ENCODE results near the gene AKAP10.
"Not testable (repeated sequence)": the region's sequence is repeated elsewhere in the genome, so short reads cannot be mapped to it uniquely, and the experiment has no call there.

Gene AKAP10, protein sequence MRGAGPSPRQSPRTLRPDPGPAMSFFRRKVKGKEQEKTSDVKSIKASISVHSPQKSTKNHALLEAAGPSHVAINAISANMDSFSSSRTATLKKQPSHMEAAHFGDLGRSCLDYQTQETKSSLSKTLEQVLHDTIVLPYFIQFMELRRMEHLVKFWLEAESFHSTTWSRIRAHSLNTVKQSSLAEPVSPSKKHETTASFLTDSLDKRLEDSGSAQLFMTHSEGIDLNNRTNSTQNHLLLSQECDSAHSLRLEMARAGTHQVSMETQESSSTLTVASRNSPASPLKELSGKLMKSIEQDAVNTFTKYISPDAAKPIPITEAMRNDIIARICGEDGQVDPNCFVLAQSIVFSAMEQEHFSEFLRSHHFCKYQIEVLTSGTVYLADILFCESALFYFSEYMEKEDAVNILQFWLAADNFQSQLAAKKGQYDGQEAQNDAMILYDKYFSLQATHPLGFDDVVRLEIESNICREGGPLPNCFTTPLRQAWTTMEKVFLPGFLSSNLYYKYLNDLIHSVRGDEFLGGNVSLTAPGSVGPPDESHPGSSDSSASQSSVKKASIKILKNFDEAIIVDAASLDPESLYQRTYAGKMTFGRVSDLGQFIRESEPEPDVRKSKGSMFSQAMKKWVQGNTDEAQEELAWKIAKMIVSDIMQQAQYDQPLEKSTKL
- total RNA-seq = 64.1 to 77.6 reads per million in 2 experiments

DNA sequence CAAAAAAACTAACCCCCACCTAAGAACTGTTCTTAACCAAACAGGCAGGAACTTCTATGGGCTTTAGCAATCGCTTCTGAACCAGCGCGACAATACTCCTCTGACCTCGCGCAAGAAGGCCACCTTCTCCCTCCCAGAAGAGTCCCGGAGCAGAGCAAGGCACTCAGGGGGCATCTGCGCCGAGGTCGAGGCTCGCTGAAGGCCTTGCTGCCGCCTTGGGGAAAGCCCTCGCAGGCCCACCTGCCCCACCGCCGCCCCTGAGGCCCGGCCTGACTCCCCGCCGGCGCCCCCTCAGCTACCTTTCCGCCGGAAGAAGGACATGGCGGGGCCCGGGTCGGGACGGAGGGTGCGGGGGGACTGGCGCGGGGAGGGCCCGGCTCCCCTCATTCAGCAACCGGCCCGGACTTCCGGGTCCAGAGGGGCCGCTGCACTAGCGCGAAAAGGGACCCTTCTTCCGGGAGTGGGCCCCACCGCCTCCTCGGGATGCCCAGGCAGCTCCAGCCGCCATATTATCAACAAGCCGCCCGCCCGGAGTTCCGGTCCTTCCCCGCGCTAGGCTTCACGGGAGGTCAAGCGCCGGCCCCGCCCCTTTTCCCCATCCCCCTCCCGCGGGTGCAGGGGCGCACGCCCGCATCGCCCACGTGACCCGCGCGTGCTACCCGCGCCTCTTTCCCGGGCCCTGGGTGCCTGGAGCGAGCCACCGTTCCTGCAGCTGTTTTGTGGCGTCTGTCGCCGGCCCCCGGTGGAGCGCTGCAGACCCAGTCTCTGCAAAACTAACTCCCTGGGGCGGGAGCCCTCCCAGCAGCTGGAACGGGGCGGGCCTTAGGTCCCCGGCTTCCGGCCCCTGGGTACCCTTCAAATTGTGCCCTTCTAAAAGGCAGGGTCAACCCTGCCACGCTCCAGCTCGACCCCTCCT is at the start of gene AKAP10:
Gene AKAP10 (minus strand): TSS at position 536 of the 916 bp plus-strand sequence. CDS start 149 bp downstream, at position 387.
- peak; percentile 87 for DNase-seq (ENCODE audit: low read depth)

DNA sequence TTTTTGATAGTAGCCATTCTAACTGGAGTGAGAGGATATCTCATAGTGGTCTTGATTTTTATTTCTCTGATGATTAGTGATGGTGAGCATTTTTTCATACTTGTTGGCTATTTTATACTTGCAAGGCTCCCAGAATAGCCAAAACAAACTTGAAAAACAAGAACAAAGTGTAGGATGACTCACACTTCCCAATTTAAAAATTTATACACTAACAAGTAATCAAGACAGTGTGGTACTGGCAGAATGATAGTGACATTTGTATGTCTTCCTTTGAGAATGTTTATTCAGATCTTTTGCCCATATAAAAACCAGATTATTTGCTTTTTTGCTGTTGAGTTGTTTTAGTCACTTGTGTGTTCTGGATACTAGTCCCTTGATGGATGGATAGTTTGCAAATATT is 49.3 kb upstream of the AKAP10 start:
- DNase-seq (ENCODE audit: low read depth) = no peak

DNA sequence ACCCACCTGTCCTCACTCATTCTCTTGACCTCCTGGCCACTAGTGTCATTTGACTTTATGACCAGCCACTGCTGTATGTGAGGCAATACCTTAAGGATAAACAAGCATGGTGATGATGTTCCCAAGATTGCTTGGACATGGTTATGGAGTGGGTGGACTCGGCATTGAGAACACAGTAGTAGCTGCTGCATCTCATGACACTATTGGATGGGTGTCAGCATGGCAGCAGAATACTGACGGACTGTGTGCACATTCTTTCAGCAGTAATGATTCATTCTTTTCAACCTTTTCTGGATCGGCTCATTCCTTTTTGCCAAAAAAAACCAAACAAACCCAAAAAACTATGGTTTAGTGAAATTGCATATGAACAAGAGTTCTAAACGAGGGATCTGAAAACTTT is 45.1 kb upstream of the AKAP10 start:
- DNase-seq (ENCODE audit: low read depth) = no peak

GRCh38 chr17:20016475-20016992 is 38.9 kb upstream of the AKAP10 start:
- DNase-seq (ENCODE audit: low read depth) = not testable (repeated sequence)

DNA sequence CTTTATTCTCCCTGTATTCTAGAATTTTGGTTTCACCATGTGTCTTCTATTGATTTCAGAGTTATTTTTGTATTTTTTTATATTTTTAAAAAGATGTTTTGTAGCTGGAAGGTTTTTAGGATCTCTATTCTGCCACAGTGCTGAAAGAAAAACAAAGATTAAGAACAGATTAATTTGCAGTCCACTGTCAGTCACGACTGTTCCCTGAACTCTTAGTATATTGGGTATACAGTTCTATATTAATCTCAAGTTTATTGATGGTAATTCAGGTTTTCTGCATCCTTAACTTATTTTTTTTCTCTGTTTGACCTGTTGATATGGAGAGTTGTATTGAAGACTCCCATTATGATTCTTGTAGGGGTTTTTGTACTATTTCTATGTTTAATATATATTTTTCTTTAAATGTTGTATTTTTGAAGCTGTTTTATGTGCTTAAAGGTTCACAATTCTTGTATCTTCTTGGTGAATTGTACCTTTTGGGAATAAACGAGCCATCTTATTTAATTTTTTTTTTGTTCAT is 34.4 kb upstream of the AKAP10 start:
- DNase-seq (ENCODE audit: low read depth) = no peak

DNA sequence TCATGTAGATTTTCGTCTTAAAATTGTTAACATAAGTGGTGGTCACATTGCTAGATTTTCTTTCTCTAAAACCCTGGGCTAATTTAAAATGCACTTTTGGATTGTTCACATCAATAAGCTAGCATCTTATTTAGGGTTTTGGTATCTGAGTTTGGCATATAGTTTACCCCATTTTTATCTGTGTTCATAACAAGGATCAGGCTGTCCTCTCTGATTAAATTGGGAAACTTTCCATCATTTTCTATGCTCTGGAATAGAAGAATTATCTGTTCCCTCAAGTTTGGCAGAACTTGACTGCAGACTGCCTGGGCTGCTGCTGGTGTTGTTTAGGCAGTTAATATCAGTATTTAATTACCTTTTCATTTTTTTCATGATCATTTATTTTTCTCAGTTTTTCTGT is 33.3 kb upstream of the AKAP10 start:
- DNase-seq (ENCODE audit: low read depth) = no peak

DNA sequence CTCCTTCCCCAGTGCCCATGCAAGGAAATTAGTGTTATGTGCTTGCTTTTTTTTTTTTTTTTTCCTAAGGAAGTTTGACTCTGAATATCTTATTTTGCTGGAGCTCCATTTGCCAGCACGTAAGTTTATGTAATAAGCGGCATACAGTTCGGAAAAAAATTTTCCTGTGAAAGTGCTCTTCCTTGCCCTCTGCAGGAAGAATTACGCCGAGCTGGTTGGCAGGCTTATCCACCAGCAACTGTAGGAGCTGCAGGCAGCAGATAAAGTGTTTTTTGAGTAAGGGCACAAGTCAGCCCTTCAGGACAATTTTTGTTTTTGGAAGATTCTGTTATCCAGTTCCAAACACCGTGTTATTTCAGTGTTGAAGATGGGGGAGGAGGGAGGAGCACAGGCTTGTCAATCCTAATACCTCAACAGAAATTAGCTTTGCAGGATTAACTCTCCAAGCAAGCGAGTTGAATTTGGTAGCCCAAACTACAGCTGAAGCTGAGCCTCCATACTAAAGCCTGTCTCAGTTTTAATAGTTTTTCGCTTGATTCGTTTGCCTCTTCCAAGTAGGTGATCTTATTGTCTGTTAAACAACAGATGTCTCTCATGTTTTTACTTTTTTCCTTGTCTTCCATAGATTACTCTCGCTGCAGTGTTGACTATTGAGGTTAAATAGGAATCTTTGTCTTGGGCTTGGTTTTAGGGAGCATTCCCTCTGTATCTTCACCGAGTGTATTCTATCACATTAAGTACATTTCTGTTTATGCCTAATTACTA is 32.7 kb upstream of the AKAP10 start:
- DNase-seq (ENCODE audit: low read depth) = peak; percentile 8

- DNase-seq (ENCODE audit: low read depth) = peak; percentile 69
Observed at GRCh38 chr17:20009302-20010098, 31.9 kb upstream of the AKAP10 start, which contains the start of gene SPECC1. Gene SPECC1, plus strand, starts transcription at chr17:20009359. Its CDS starts 87,293 bp downstream, at chr17:20096652.

- DNase-seq (ENCODE audit: low read depth) = no peak
Observed at GRCh38 chr17:20009052-20009301, 31.3 kb upstream of the AKAP10 start.

GRCh38 chr17:20008242-20009051 is 30.8 kb upstream of the AKAP10 start:
- DNase-seq (ENCODE audit: low read depth) = no peak

DNA sequence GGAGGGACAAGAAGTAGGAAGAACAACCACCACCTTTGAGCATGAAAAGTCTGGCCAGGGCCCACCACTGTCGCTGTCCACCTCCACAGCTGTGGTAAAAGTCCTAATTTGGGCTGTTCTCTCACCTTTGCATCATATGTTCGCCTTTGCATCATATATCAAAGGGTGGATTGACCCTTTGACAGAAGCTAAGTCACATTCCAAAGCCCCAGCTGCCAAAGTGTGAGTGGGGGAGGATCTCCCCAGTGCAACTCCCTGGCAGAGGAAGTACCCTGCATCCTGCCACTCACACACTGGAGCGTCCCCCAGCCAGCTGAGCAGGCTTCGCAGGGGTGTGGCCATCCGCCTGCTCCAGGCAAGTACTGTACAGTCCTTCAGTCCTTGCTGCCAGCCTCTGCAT is 18.9 kb upstream of the AKAP10 start:
- no peak for DNase-seq (ENCODE audit: low read depth)

DNA sequence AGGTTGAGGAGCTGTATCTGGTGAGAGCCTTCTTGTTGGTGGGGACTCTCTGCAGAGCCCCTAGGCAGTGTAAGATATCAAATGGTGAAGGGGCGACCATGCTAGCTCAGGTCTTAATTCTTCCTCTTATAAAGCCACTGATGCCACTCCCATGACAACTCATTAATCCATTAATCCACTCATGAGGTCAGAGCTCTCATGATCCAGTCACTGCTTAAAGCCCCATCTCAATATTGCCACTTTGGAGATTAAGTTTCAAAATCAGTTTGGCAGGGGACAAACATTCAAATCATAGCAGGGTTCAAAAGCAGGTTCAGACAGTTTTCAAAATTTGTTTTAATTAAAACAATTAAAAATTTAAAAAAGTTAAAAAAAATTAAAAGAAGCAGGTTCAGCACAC is 18.5 kb upstream of the AKAP10 start:
- no peak for DNase-seq (ENCODE audit: low read depth)

DNA sequence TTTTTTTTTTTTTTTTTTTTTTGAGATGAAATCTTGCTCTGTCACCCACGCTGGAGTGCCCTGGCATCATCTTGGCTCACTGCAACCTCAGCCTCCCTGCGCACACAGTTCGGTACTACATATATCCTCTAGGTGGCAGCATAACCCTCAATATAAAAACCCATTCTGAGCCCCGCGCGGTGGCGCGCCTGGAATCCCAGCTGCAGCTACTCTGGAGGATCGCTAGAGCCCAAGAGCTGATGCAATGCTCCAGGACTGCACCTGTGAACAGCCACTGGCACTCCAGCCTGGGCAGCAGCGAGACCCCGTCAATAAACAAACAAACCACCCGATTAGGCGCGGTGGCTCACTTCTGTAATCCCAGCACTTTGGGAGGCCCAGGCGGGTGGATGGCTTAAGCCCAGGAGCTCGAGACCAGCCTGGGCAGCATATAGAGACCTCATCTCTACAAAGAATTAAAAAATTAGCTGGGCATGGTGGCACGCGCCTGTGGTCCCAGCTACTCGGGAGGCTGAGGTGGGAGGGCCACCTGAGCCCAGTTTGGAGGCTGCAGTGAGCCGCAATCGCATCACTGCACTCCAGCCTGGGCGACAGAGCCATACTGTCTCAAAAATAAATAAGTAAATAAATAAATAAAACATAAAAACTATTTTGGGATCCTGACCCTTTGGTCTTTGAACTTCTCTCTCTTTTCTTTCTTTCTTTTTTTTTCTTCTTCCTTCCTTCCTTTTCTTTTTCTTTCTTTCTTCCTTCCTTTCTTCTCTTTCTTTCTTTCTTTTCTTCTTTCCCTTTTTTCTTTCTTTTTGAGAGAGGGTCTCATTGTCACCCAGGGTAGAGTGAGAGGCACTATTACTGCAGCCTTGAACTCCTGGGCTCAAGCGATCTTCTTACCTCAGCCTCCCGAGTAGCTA is 15.4 kb upstream of the AKAP10 start:
- peak; percentile 62 for DNase-seq (ENCODE audit: low read depth)

- no peak for DNase-seq (ENCODE audit: low read depth)
Observed at GRCh38 chr17:19991252-19991885, 13.7 kb upstream of the AKAP10 start.

DNA sequence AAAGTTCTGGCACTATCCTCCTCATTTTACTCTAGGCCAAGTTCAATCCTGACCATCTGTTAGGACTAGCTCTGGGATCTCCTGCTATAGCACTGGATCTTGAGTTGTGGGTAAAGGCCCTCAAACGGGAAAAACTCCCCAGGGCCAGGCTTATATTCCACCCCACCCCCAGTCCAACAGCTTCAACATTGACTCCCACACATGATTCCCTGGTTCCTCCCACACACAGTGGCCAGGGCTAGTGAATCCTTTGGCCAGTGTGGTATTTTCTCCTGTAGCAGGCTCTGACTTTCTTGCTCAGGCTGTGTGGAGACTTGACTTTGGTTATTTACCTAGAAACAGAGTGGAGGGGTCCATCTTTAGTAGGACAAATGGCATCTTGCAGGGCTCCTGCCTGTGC is 10.3 kb upstream of the AKAP10 start:
- DNase-seq (ENCODE audit: low read depth) = no peak

GRCh38 chr17:19986941-19987861 is 9.6 kb upstream of the AKAP10 start:
- DNase-seq (ENCODE audit: low read depth) = no peak

All from T follicular helper cell (primary cell).